A673 (cell line): ENCODE data around the gene MLNR. TPM values are rescaled to one million over a fixed set of nuclear protein-coding genes. Genes with fewer than 3 reads are reported as not detected.

Source experiments
- BruUV-seq: library from RNA; stranded (reverse); fragments of 400-500 nt; replicated peaks from 2 replicates; lab custom pipeline; 2021; lab: Mats Ljungman, UMichigan
- CTCF ChIA-PET: fragments of 300-600 bp; sonication (Branson Sonifier 250); formaldehyde crosslinking; loops from one replicate; lab custom pipeline; 2022; ENCODE audit warnings: antibody characterized with exemption; lab: Charles Lee
- POLR2A ChIA-PET: fragments of 300-600 bp; sonication (Branson Sonifier 250); formaldehyde crosslinking; loops from one replicate; lab custom pipeline; 2022; ENCODE audit warnings: antibody characterized with exemption; ENCODE audit not compliant: low non-redundant PET; lab: Charles Lee
- DNase-seq: peaks from one replicate; pipeline ENCODE4 v3.0.0-alpha.2; 2015; ENCODE audit warnings: low spot score
- H3K27ac ChIP-seq: fragments of 200-600 bp; sonication (generic); 2 replicates; pipeline ENCODE4 v1.5.1; 2016; ENCODE audit warnings: mixed run types, low read depth, mild to moderate bottlenecking, mixed read lengths, antibody characterized with exemption, low read length; ENCODE audit not compliant: poor library complexity, severe bottlenecking
- H3K27me3 ChIP-seq: fragments of 200-600 bp; sonication (generic); replicated peaks from 2 replicates; pipeline ENCODE4 v1.6.1; 2017; ENCODE audit warnings: mixed run types, low read depth, mild to moderate bottlenecking, mixed read lengths, antibody characterized with exemption, low read length; ENCODE audit not compliant: insufficient read depth, poor library complexity
- H3K36me3 ChIP-seq: fragments of 200-600 bp; sonication (generic); 2 replicates; pipeline ENCODE4 v1.6.1; 2016; ENCODE audit warnings: mixed run types, mild to moderate bottlenecking, mixed read lengths, antibody characterized with exemption, low read length; ENCODE audit not compliant: insufficient read depth, poor library complexity, severe bottlenecking
- H3K4me1 ChIP-seq: fragments of 200-600 bp; sonication (generic); 2 replicates; pipeline ENCODE4 v1.6.1; 2017; ENCODE audit warnings: mixed run types, mild to moderate bottlenecking, mixed read lengths, antibody characterized with exemption, low read length; ENCODE audit not compliant: insufficient read depth, poor library complexity, severe bottlenecking
- H3K4me3 ChIP-seq: fragments of 200-600 bp; sonication (generic); 2 replicates; pipeline ENCODE4 v1.5.1; 2016; ENCODE audit warnings: low read depth, mixed run types, mild to moderate bottlenecking, mixed read lengths, low read length; ENCODE audit not compliant: poor library complexity, severe bottlenecking
- H3K9me3 ChIP-seq: fragments of 200-600 bp; sonication (generic); 2 replicates; pipeline ENCODE4 v1.6.1; 2016; ENCODE audit warnings: mixed run types, low read depth, mild to moderate bottlenecking, mixed read lengths, antibody characterized with exemption, low read length; ENCODE audit not compliant: poor library complexity, severe bottlenecking
- CTCF ChIP-seq: fragments of 300-800, 200-600 bp; sonication (generic); conservative IDR thresholded peaks from 2 replicates; pipeline ENCODE4 v1.5.1; 2017; ENCODE audit warnings: low read depth, mild to moderate bottlenecking, antibody characterized with exemption, low read length, moderate library complexity, mixed read lengths
- EZH2 ChIP-seq: fragments of 200-600 bp; sonication (generic); IDR thresholded peaks from 2 replicates; pipeline ENCODE4 v1.6.1; 2017; ENCODE audit warnings: borderline replicate concordance, low read depth, mild to moderate bottlenecking, mixed read lengths, antibody characterized with exemption, low read length; ENCODE audit not compliant: poor library complexity, severe bottlenecking
- intact Hi-C: fragments of 100-400 bp; cut with micrococcal nuclease; formaldehyde crosslinking; loops from one replicate; pipeline ENCODE4 v1.10.0; 2022; ENCODE audit not compliant: unreplicated experiment
- total RNA-seq: library from RNA; stranded (reverse); gene quantifications from 2 replicates; pipeline ENCODE4 v1.2.3, GENCODE V29; 2021

The MLNR gene
- total RNA-seq, 1 experiment from 2014 or later: not detected

GRCh38 chr13:49234741-49235140 is 14.6 kb downstream of the MLNR start:
- no peak for DNase-seq
- BruUV-seq: no TSS peak
- Histone ChIP-seq H3K4me1 (no peaks in the 10 kb centered on the region), H3K27me3 (no peaks in the 10 kb centered on the region), H3K4me3 (no peak overlapping the region), H3K27ac (no peak overlapping the region), H3K9me3 (no peaks in the 10 kb centered on the region), H3K36me3 (no peaks in the 10 kb centered on the region)
- ChIA-PET POLR2A (no interaction called here), CTCF (no interaction called here)
- intact Hi-C loops: loop anchor here (5.0 kb wide), 1 partner anchor 373 kb away; no protein-coding TSS in a partner anchor
- TF ChIP-seq EZH2: no peak
- TF ChIP-seq CTCF: no peak

GRCh38 chr13:49235856-49236431 is 15.8 kb downstream of the MLNR start:
- H3K9me3 ChIP-seq: no peaks in the 10 kb centered on the region
- ChIA-PET CTCF (interaction anchor here (0.7 kb wide), 1 partner anchor 393 kb away, joined by 3 read pairs; no protein-coding TSS in a partner anchor), POLR2A (no interaction called here)
- DNase-seq: no peak
- TF ChIP-seq EZH2 (no peak), CTCF (no peak)
- intact Hi-C loops: loop anchor here (5.0 kb wide), 1 partner anchor 371 kb away; no protein-coding TSS in a partner anchor
- no peaks in the 10 kb centered on the region for H3K27me3 ChIP-seq
- no peak overlapping the region for H3K4me3 ChIP-seq
- H3K36me3 ChIP-seq: no peaks in the 10 kb centered on the region
- no peaks in the 10 kb centered on the region for H3K4me1 ChIP-seq
- no peak overlapping the region for H3K27ac ChIP-seq
- BruUV-seq: no TSS peak

- Histone ChIP-seq H3K27me3 (peaks cover 3% of the 10 kb centered on the region), H3K9me3 (no peaks in the 10 kb centered on the region), H3K27ac (no peak overlapping the region), H3K36me3 (no peaks in the 10 kb centered on the region), H3K4me1 (no peaks in the 10 kb centered on the region), H3K4me3 (no peak overlapping the region)
- CTCF ChIA-PET: no interaction called here
- POLR2A ChIA-PET: no interaction called here
- DNase-seq: no peak
- TF ChIP-seq EZH2 (no peak), CTCF (no peak)
- intact Hi-C loops: loop anchor here (5.0 kb wide), 1 partner anchor 369 kb away; no protein-coding TSS in a partner anchor
- no TSS peak for BruUV-seq
Measured at GRCh38 chr13:49238621-49239020, 18.5 kb downstream of the MLNR start.
